IPS-20b (cell line): ENCODE measurements around the gene MVB12B.
"Not testable (repeated sequence)": the region's sequence is repeated elsewhere in the genome, so short reads cannot be mapped to it uniquely, and the experiment has no call there.

ENCODE experiments used
- H3K27ac ChIP-seq: one replicate; pipeline ENCODE4 v1.5.1; 2013; ENCODE audit warnings: low read length
- H3K27me3 ChIP-seq: 2 replicates; pipeline ENCODE4 v1.6.1; 2013; ENCODE audit warnings: mild to moderate bottlenecking, low read length, inconsistent platforms; ENCODE audit not compliant: insufficient read depth
- H3K36me3 ChIP-seq: 2 replicates; pipeline ENCODE4 v1.6.1; 2013; ENCODE audit warnings: low read depth, mild to moderate bottlenecking, inconsistent platforms, low read length, moderate library complexity; ENCODE audit not compliant: insufficient read depth
- H3K4me1 ChIP-seq: 2 replicates; pipeline ENCODE4 v1.6.1; 2013; ENCODE audit warnings: mild to moderate bottlenecking, control low read depth, inconsistent platforms, low read length, moderate library complexity; ENCODE audit not compliant: insufficient read depth
- H3K4me3 ChIP-seq: 2 replicates; pipeline ENCODE4 v1.5.1; 2013; ENCODE audit warnings: mild to moderate bottlenecking, low read length, inconsistent platforms
- H3K9ac ChIP-seq: 2 replicates; pipeline ENCODE4 v1.6.1; 2013; ENCODE audit warnings: low read depth, mild to moderate bottlenecking, inconsistent platforms, low read length, moderate library complexity
- H3K9me3 ChIP-seq: 2 replicates; pipeline ENCODE4 v1.6.1; 2013; ENCODE audit warnings: mild to moderate bottlenecking, low read depth, low read length, inconsistent platforms; ENCODE audit not compliant: insufficient read depth

Gene MVB12B, protein sequence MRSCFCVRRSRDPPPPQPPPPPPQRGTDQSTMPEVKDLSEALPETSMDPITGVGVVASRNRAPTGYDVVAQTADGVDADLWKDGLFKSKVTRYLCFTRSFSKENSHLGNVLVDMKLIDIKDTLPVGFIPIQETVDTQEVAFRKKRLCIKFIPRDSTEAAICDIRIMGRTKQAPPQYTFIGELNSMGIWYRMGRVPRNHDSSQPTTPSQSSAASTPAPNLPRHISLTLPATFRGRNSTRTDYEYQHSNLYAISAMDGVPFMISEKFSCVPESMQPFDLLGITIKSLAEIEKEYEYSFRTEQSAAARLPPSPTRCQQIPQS

GRCh38 chr9:126326228-126327005 is at the start of gene MVB12B:
Gene MVB12B, plus strand, starts transcription at chr9:126326829. Its CDS starts 101 bp downstream, at chr9:126326930.
- peaks cover 11% of the 10 kb centered on the region; the same call in 1 of the 2 replicates for H3K9me3 ChIP-seq
- H3K9ac ChIP-seq: peak within 1 kb of the TSS; percentile 74; the same call in 1 of the 2 replicates
- no peaks in the 10 kb centered on the region for H3K36me3 ChIP-seq
- H3K4me3 ChIP-seq: peak within 1 kb of the TSS; percentile 68; the same call in 1 of the 2 replicates
- H3K27me3 ChIP-seq: peaks cover 24% of the 10 kb centered on the region
- H3K27ac ChIP-seq: no peak within 1 kb of the TSS
- peaks cover 5% of the 10 kb centered on the region; the same call in 1 of the 2 replicates for H3K4me1 ChIP-seq

- Histone ChIP-seq H3K9ac (no peak overlapping the region), H3K4me3 (no peak overlapping the region)
Measured at GRCh38 chr9:126283799-126284465, 42.7 kb upstream of the MVB12B start.

DNA sequence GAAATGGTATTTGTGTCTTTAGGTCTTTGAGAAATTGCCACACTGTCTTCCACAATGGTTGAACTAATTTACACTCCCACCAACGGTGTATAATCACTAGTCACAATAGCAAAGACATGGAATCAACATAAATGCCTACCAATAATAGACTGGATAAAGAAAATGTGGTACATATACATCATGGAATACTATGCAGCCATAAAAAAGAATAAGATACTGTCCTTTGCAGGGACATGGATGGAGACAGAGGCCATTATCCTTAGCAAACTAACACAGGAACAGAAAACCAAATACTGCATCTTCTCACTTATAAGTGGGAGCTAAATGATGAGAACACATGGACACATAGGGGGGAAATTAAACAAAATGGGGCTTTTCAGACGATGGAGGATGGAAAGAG is 41.0 kb upstream of the MVB12B start:
- H3K9me3 ChIP-seq, H3K36me3 ChIP-seq, H3K9ac ChIP-seq, H3K27ac ChIP-seq, H3K4me1 ChIP-seq, H3K4me3 ChIP-seq, H3K27me3 ChIP-seq: not testable (repeated sequence)

More at GRCh38 chr9:126283799-126284465, 42.7 kb upstream of the MVB12B start:
- Histone ChIP-seq H3K9me3 (no peaks in the 10 kb centered on the region), H3K36me3 (no peaks in the 10 kb centered on the region), H3K27ac (no peak overlapping the region), H3K4me1 (no peaks in the 10 kb centered on the region), H3K27me3 (no peaks in the 10 kb centered on the region)

GRCh38 chr9:126287166-126287866 is 39.3 kb upstream of the MVB12B start:
- no peaks in the 10 kb centered on the region for H3K36me3 ChIP-seq
- H3K4me3 ChIP-seq: no peak overlapping the region
- no peak overlapping the region for H3K9ac ChIP-seq
- no peaks in the 10 kb centered on the region for H3K27me3 ChIP-seq
- H3K9me3 ChIP-seq: no peaks in the 10 kb centered on the region
- H3K4me1 ChIP-seq: no peaks in the 10 kb centered on the region
- no peak overlapping the region for H3K27ac ChIP-seq

GRCh38 chr9:126290871-126291270 is 35.8 kb upstream of the MVB12B start:
- Histone ChIP-seq H3K9ac (no peak overlapping the region), H3K36me3 (no peaks in the 10 kb centered on the region)

GRCh38 chr9:126291925-126292324 is 34.7 kb upstream of the MVB12B start:
- H3K4me3 ChIP-seq: no peak overlapping the region
- no peaks in the 10 kb centered on the region for H3K27me3 ChIP-seq

More at GRCh38 chr9:126290871-126291270, 35.8 kb upstream of the MVB12B start:
- no peak overlapping the region for H3K27ac ChIP-seq
- no peaks in the 10 kb centered on the region for H3K4me1 ChIP-seq
- no peaks in the 10 kb centered on the region for H3K9me3 ChIP-seq
- no peaks in the 10 kb centered on the region for H3K27me3 ChIP-seq
- H3K4me3 ChIP-seq: no peak overlapping the region

DNA sequence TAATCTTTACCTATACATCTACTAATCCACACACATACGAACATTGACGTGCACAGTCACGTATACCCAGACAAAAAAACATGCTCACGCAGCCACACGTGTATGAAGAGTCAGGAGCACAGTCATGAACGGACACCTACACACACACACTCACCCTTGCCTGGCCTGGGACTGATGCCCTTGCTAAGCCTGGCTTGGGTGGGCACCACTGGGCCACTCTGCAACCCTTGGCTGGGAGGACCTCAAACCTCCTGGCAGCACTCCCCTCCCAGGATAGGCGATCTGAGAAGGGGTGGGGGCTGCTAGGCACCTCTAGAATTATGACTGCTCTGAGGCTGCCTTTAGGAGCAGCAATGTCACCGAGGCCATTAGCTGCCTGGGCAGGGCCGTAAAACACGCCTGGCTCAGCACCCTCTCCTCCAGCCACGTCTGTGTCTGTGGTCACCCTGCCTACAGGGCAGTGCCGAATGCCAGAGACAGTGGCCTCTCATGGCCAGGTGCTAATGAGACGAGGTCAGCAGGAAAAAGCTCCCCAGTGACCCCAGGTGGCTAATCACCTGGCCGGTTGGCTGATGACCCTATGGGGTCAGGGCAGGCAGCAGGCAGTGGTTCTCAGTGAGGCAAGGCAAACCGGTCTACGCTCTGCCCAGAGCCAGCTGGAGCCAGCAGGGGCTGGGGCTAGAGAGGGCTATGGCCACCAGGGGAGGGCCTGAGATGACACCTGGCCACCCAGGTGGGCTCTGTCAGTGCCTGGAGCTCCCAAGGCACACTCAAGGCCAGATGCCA is 33.7 kb upstream of the MVB12B start:
- Histone ChIP-seq H3K27ac (no peak overlapping the region), H3K4me3 (no peak overlapping the region), H3K27me3 (no peaks in the 10 kb centered on the region), H3K9me3 (no peaks in the 10 kb centered on the region), H3K9ac (no peak overlapping the region), H3K36me3 (no peaks in the 10 kb centered on the region), H3K4me1 (no peaks in the 10 kb centered on the region)

More at GRCh38 chr9:126291925-126292324, 34.7 kb upstream of the MVB12B start:
- Histone ChIP-seq H3K9me3 (no peaks in the 10 kb centered on the region), H3K27ac (no peak overlapping the region), H3K9ac (no peak overlapping the region), H3K4me1 (no peaks in the 10 kb centered on the region), H3K36me3 (no peaks in the 10 kb centered on the region)

GRCh38 chr9:126293522-126293889 is 33.1 kb upstream of the MVB12B start:
- no peak overlapping the region for H3K4me3 ChIP-seq
- H3K27ac ChIP-seq: no peak overlapping the region
- no peaks in the 10 kb centered on the region for H3K27me3 ChIP-seq
- no peaks in the 10 kb centered on the region for H3K4me1 ChIP-seq
- no peaks in the 10 kb centered on the region for H3K36me3 ChIP-seq
- no peak overlapping the region for H3K9ac ChIP-seq
- H3K9me3 ChIP-seq: no peaks in the 10 kb centered on the region

GRCh38 chr9:126294331-126295081 is 32.1 kb upstream of the MVB12B start:
- Histone ChIP-seq H3K4me1 (no peaks in the 10 kb centered on the region), H3K9ac (no peak overlapping the region), H3K9me3 (no peaks in the 10 kb centered on the region), H3K36me3 (no peaks in the 10 kb centered on the region), H3K4me3 (no peak overlapping the region), H3K27ac (no peak overlapping the region), H3K27me3 (no peaks in the 10 kb centered on the region)

- Histone ChIP-seq H3K27me3 (no peaks in the 10 kb centered on the region), H3K4me3 (no peak overlapping the region), H3K36me3 (no peaks in the 10 kb centered on the region), H3K9ac (no peak overlapping the region), H3K9me3 (no peaks in the 10 kb centered on the region), H3K27ac (no peak overlapping the region), H3K4me1 (no peaks in the 10 kb centered on the region)
Measured at GRCh38 chr9:126295082-126295477, 31.5 kb upstream of the MVB12B start.
